Stimulated activated CD8-positive, alpha-beta memory T cell treated with anti-CD3 and anti-CD28 coated beads, Interleukin-12 subunit alpha, Interleukin-12 subunit beta, amount 100 ng/mL, for 24 hours (primary cell): ENCODE data around the gene TCEA3.
A peak's percentile ranks its signal among the peaks of the same experiment; 100 is the strongest.

Experiments used
- DNase-seq: peaks from one replicate; pipeline ENCODE4 v3.0.0-alpha.2; 2020; ENCODE audit errors: extremely low read depth

TCEA3 gene

GRCh38 chr1:23421343-23421742, 3.2 kb downstream of the TCEA3 start:
- no peak for DNase-seq

GRCh38 chr1:23420778-23421177, 3.8 kb downstream of the TCEA3 start:
- DNase-seq = no peak

GRCh38 chr1:23419180-23419579, 5.4 kb downstream of the TCEA3 start:
- DNase-seq = no peak

- DNase-seq = no peak
Measured at GRCh38 chr1:23417570-23417969, 7.0 kb downstream of the TCEA3 start.

- no peak for DNase-seq
Measured at GRCh38 chr1:23416964-23417363, 7.6 kb downstream of the TCEA3 start.

GRCh38 chr1:23408797-23409290, 15.7 kb downstream of the TCEA3 start:
- no peak for DNase-seq

GRCh38 chr1:23407016-23407630, 17.4 kb downstream of the TCEA3 start:
- DNase-seq = no peak

GRCh38 chr1:23405946-23406345, 18.6 kb downstream of the TCEA3 start:
- DNase-seq = no peak

- DNase-seq = peak; percentile 58
Measured at GRCh38 chr1:23403735-23404486, 20.6 kb downstream of the TCEA3 start.

GRCh38 chr1:23403355-23403734, 21.2 kb downstream of the TCEA3 start:
- DNase-seq = no peak

- no peak for DNase-seq
Measured at GRCh38 chr1:23403038-23403336, 21.6 kb downstream of the TCEA3 start.

GRCh38 chr1:23402286-23403037, 22.1 kb downstream of the TCEA3 start:
- DNase-seq = no peak

GRCh38 chr1:23401313-23401712, 23.2 kb downstream of the TCEA3 start:
- DNase-seq = no peak

- DNase-seq = no peak
Measured at GRCh38 chr1:23400324-23401114, 24.0 kb downstream of the TCEA3 start.

GRCh38 chr1:23399229-23399628, 25.3 kb downstream of the TCEA3 start:
- DNase-seq = no peak

- DNase-seq = no peak
Measured at GRCh38 chr1:23397908-23398307, 26.6 kb downstream of the TCEA3 start.

- no peak for DNase-seq
Measured at GRCh38 chr1:23396380-23396779, 28.2 kb downstream of the TCEA3 start.

- DNase-seq = no peak
Measured at GRCh38 chr1:23395849-23396248, 28.7 kb downstream of the TCEA3 start.

GRCh38 chr1:23395154-23395724, 29.3 kb downstream of the TCEA3 start:
- DNase-seq = no peak

GRCh38 chr1:23394684-23395083, 29.9 kb downstream of the TCEA3 start:
- no peak for DNase-seq

- DNase-seq = no peak
Measured at GRCh38 chr1:23394181-23394580, 30.4 kb downstream of the TCEA3 start.

GRCh38 chr1:23393706-23394105, 30.8 kb downstream of the TCEA3 start:
- DNase-seq = no peak
